ENCODE results near the gene RPGRIP1L. TPM values are rescaled to one million over a fixed set of nuclear protein-coding genes. Genes with fewer than 3 reads are reported as not detected.

RPGRIP1L gene
- total RNA-seq, 1 donor from 2014 or later = 23.2 TPM

- Histone ChIP-seq H3K36me3 (no peaks in the 10 kb centered on the region), H3K27ac (no peak overlapping the region), H3K27me3 (peaks cover 28% of the 10 kb centered on the region), H3K4me2 (peak overlapping the region; percentile 8), H3K9ac (no peak overlapping the region), H2AFZ (replicated peaks) (peak overlapping the region; percentile 48), H3K79me2 (ENCODE audit: low read depth) (no peaks in the 10 kb centered on the region), H3K4me3 (no peak overlapping the region), H3K4me1 (peaks cover 5% of the 10 kb centered on the region), H3K9me3 (ENCODE audit: low read depth) (no peaks in the 10 kb centered on the region), H3F3A (ENCODE audit: low read depth) (peaks cover 5% of the 10 kb centered on the region), H4K20me1 (ENCODE audit: low read depth) (no peaks in the 10 kb centered on the region)
- no peak overlapping the region for H3K27ac Mint-ChIP-seq
- DNase-seq (ENCODE audit: low spot score) = peak; percentile 84
- H3K9me3 Mint-ChIP-seq = peaks cover 2% of the 10 kb centered on the region
- peaks cover 2% of the 10 kb centered on the region for H3K27me3 Mint-ChIP-seq (ENCODE audit: insufficient read depth, low read depth)
- H3K4me3 Mint-ChIP-seq = no peak overlapping the region
- no peak for TF ChIP-seq EZH2phosphoT487 (IDR thresholded peaks at IDR 0.05)
- TF ChIP-seq CTCF (IDR thresholded peaks at IDR 0.05) = peak; percentile 82
- H3K36me3 Mint-ChIP-seq = no peaks in the 10 kb centered on the region
- peaks cover 27% of the 10 kb centered on the region for H3K4me1 Mint-ChIP-seq
Observed at GRCh38 chr16:53549970-53550690, 153.5 kb downstream of the RPGRIP1L start.

Other genes with a start within 250 kb of the RPGRIP1L start
- gene AKTIP, start 200.7 kb downstream of the RPGRIP1L start, total RNA-seq (ENCODE audit: low replicate concordance) = 21.4 and 24.0 TPM in 2 replicates
- 110 TPM in 2 replicates for gene FTO, start 297 bp upstream of the RPGRIP1L start, total RNA-seq (ENCODE audit: low replicate concordance)